GM23248 (cell line): ENCODE data around the gene WDR88. TPM values are rescaled to one million over a fixed set of nuclear protein-coding genes. Genes with fewer than 3 reads are reported as not detected.
"Not testable (repeated sequence)": the region's sequence is repeated elsewhere in the genome, so short reads cannot be mapped to it uniquely, and the experiment has no call there.

ENCODE experiments used
- DNase-seq: peaks from one replicate; pipeline ENCODE4 v3.0.0-alpha.2; 2015
- H2AFZ ChIP-seq: fragments of 200-600 bp; sonication (generic); 2 replicates; pipeline ENCODE4 v1.6.1; 2016; ENCODE audit warnings: antibody characterized with exemption
- H3F3A ChIP-seq: fragments of 200-600 bp; sonication (generic); 2 replicates; pipeline ENCODE4 v1.6.1; 2016; ENCODE audit warnings: mild to moderate bottlenecking, antibody characterized with exemption, mixed run types; ENCODE audit not compliant: insufficient read depth
- H3K27ac ChIP-seq: fragments of 200-600 bp; sonication (generic); 2 replicates; pipeline ENCODE4 v1.5.1; 2016; ENCODE audit warnings: mild to moderate bottlenecking
- H3K27me3 ChIP-seq: fragments of 200-600 bp; sonication (generic); replicated peaks from 2 replicates; pipeline ENCODE4 v1.6.1; 2016; ENCODE audit warnings: mild to moderate bottlenecking; ENCODE audit not compliant: insufficient read depth
- H3K36me3 ChIP-seq: fragments of 200-600 bp; sonication (generic); 2 replicates; pipeline ENCODE4 v1.6.1; 2016; ENCODE audit warnings: low read depth, mild to moderate bottlenecking
- H3K4me1 ChIP-seq: fragments of 200-600 bp; sonication (generic); 2 replicates; pipeline ENCODE4 v1.6.1; 2016; ENCODE audit warnings: mild to moderate bottlenecking; ENCODE audit not compliant: insufficient read depth
- H3K4me2 ChIP-seq: fragments of 200-600 bp; sonication (generic); one replicate; pipeline ENCODE4 v1.6.1; 2016; ENCODE audit warnings: mild to moderate bottlenecking; ENCODE audit not compliant: unreplicated experiment
- H3K4me3 ChIP-seq: fragments of 200-600 bp; sonication (generic); 2 replicates; pipeline ENCODE4 v1.5.1; 2016; ENCODE audit warnings: mild to moderate bottlenecking
- H3K79me2 ChIP-seq: fragments of 200-600 bp; sonication (generic); 2 replicates; pipeline ENCODE4 v1.6.1; 2016; ENCODE audit warnings: mild to moderate bottlenecking; ENCODE audit not compliant: insufficient read depth
- H3K9ac ChIP-seq: fragments of 200-600 bp; sonication (generic); 2 replicates; pipeline ENCODE4 v1.6.1; 2016; ENCODE audit warnings: mild to moderate bottlenecking
- H3K9me2 ChIP-seq: fragments of 200-600 bp; sonication (generic); 2 replicates; pipeline ENCODE4 v1.6.1; 2016; ENCODE audit warnings: mixed run types, mild to moderate bottlenecking, moderate library complexity; ENCODE audit not compliant: insufficient read depth
- H3K9me3 ChIP-seq: fragments of 200-600 bp; sonication (generic); one replicate; pipeline ENCODE4 v1.6.1; 2017; ENCODE audit warnings: low read depth
- H4K20me1 ChIP-seq: fragments of 200-600 bp; sonication (generic); 2 replicates; pipeline ENCODE4 v1.6.0; 2016; ENCODE audit not compliant: insufficient read depth
- EZH2 ChIP-seq: fragments of 200-600 bp; sonication (generic); IDR thresholded peaks from 2 replicates; pipeline ENCODE4 v1.6.1; 2018; ENCODE audit warnings: antibody characterized with exemption, mild to moderate bottlenecking; ENCODE audit not compliant: insufficient read depth, poor library complexity, severe bottlenecking
- EZH2phosphoT487 ChIP-seq: fragments of 200-600 bp; sonication (generic); IDR thresholded peaks from 2 replicates; pipeline ENCODE4 v1.6.1; 2018; ENCODE audit warnings: antibody characterized with exemption, moderate library complexity, mild to moderate bottlenecking, low read depth; ENCODE audit not compliant: insufficient read depth
- WGBS, 2 experiments: methylation state at CpG; one replicate each; pipeline ENCODE4 v1.1.6; 2015 to 2017; ENCODE audit warnings: low lambda C conversion rate in 2 of 2, low coverage in 1 of 2; ENCODE audit errors: missing lambda C conversion rate in 2 of 2; 5-methylcytosine and 5-hydroxymethylcytosine counted together
- in situ Hi-C: fragments of 300-500 bp; cut with MboI; formaldehyde crosslinking; loops from 2 replicates; pipeline ENCODE4 v1.15.0; 2020
- polyA plus RNA-seq: library from polyadenylated mRNA; unstranded; fragments of >200 nt; fragmentation: Nextera tagmentation; extraction: Ambion mirVana; gene quantifications from 2 replicates; pipeline ENCODE4 v1.2.1, GENCODE V29; 2016
- total RNA-seq: library from RNA; depleted of rRNA; stranded (reverse); fragments of >200 nt; shearing (Covaris generic); gene quantifications from 2 replicates; pipeline ENCODE4 v1.2.3, GENCODE V29; 2014

Gene WDR88
- total and polyA plus RNA-seq, 2 experiments from 2014 or later: 0.10 TPM; not detected in 1

GRCh38 chr19:33150852-33151518 lies 19.1 kb downstream of the WDR88 start:
- WGBS, 2 experiments: 63 to 67% methylated on average over 14 of the region's 14 CpGs

DNA sequence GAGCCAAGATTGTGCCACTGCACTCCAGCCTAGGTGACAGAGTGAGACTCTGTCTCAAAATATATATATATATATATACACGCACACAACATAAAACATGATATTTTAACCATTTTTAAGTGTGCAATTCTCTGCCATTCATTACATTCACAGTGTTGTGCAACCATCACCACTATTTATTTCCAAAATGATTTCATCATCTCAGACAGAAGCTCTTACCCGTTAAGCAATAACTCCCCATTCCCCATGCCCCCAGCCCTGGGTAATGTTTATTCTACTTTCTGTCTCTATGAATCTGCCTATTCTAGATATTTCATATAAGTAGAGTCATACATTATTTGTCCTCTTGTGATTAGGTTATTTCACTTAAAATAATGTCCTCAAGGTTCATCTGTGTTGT lies 20.3 kb downstream of the WDR88 start:
- Histone ChIP-seq H3K79me2 (no peaks in the 10 kb centered on the region), H3K9ac (no peak overlapping the region), H3F3A (no peaks in the 10 kb centered on the region), H2AFZ (no peak overlapping the region), H3K27ac (no peak overlapping the region), H3K27me3 (no peaks in the 10 kb centered on the region), H3K9me2 (no peaks in the 10 kb centered on the region), H3K4me2 (no peak overlapping the region), H4K20me1 (no peaks in the 10 kb centered on the region), H3K4me3 (no peak overlapping the region), H3K36me3 (no peaks in the 10 kb centered on the region), H3K9me3 (no peaks in the 10 kb centered on the region), H3K4me1 (no peaks in the 10 kb centered on the region)
- in situ Hi-C loops: no loop called here
- TF ChIP-seq EZH2phosphoT487 (no peak), EZH2 (no peak)
- no peak for DNase-seq
- WGBS, 2 experiments: 76 to 81% methylated on average over 2 of the region's 2 CpGs

More at GRCh38 chr19:33150852-33151518, 19.1 kb downstream of the WDR88 start:
- Histone ChIP-seq H3K27ac (no peak overlapping the region), H2AFZ (no peak overlapping the region), H3K4me1 (no peaks in the 10 kb centered on the region), H4K20me1 (no peaks in the 10 kb centered on the region), H3K9ac (no peak overlapping the region), H3K36me3 (no peaks in the 10 kb centered on the region), H3K9me3 (no peaks in the 10 kb centered on the region), H3K79me2 (no peaks in the 10 kb centered on the region), H3F3A (no peaks in the 10 kb centered on the region), H3K4me2 (no peak overlapping the region), H3K4me3 (no peak overlapping the region), H3K27me3 (no peaks in the 10 kb centered on the region), H3K9me2 (no peaks in the 10 kb centered on the region)
- TF ChIP-seq EZH2 (no peak), EZH2phosphoT487 (no peak)
- in situ Hi-C loops: no loop called here
- DNase-seq: no peak

- H3K9me3 ChIP-seq, in situ Hi-C loops, H3K27ac ChIP-seq, H3F3A ChIP-seq, H4K20me1 ChIP-seq, H3K4me2 ChIP-seq, H2AFZ ChIP-seq, H3K4me1 ChIP-seq, H3K9ac ChIP-seq, H3K9me2 ChIP-seq, H3K79me2 ChIP-seq, H3K4me3 ChIP-seq, DNase-seq, H3K36me3 ChIP-seq, H3K27me3 ChIP-seq: not testable (repeated sequence)
- WGBS, 2 experiments: 70 to 73% methylated on average over 4 of the region's 4 CpGs
Observed at GRCh38 chr19:33152625-33153024, 20.7 kb downstream of the WDR88 start.

GRCh38 chr19:33154313-33154712 lies 22.4 kb downstream of the WDR88 start:
- H3K36me3 ChIP-seq, H3K9me2 ChIP-seq, H3K27me3 ChIP-seq, H3K9me3 ChIP-seq, H3F3A ChIP-seq, H3K4me3 ChIP-seq, in situ Hi-C loops, H3K9ac ChIP-seq, H3K27ac ChIP-seq, H3K4me1 ChIP-seq, DNase-seq, H3K4me2 ChIP-seq, H4K20me1 ChIP-seq, H2AFZ ChIP-seq, H3K79me2 ChIP-seq: not testable (repeated sequence)
- 66 to 74% methylated on average over 6 of the region's 6 CpGs for WGBS, 2 experiments

DNA sequence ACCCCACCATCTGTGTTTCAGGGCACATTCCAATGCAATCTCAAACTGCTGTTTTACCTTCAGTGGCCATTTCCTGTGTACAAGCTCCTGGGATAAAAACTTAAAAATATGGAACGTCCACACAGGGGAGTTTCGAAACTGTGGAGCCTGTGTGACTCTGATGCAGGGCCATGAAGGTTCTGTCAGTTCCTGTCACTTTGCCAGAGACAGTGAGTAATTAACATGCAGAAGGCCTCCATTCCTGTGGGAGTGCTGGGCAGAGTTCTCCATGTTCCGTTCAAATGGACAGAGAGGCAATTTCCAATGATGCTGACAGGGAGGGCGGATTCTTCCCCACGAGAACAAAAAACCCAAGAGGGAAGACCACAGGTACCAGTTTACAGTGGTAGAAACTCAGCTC lies 24.4 kb downstream of the WDR88 start:
- H3F3A ChIP-seq: no peaks in the 10 kb centered on the region
- no peaks in the 10 kb centered on the region for H3K79me2 ChIP-seq
- 75 to 77% methylated on average over 5 of the region's 5 CpGs for WGBS, 2 experiments
- no peak overlapping the region for H3K4me3 ChIP-seq
- no peaks in the 10 kb centered on the region for H3K36me3 ChIP-seq
- H4K20me1 ChIP-seq: no peaks in the 10 kb centered on the region
- H2AFZ ChIP-seq: no peak overlapping the region
- in situ Hi-C loops: no loop called here
- H3K4me2 ChIP-seq: no peak overlapping the region
- H3K9me3 ChIP-seq: no peaks in the 10 kb centered on the region
- H3K27ac ChIP-seq: no peak overlapping the region
- H3K9me2 ChIP-seq: no peaks in the 10 kb centered on the region
- DNase-seq: peak; percentile 67
- no peaks in the 10 kb centered on the region for H3K27me3 ChIP-seq
- H3K4me1 ChIP-seq: no peaks in the 10 kb centered on the region
- TF ChIP-seq EZH2phosphoT487: no peak
- TF ChIP-seq EZH2: no peak
- no peak overlapping the region for H3K9ac ChIP-seq
